ENCODE results near the gene ASCC3.

The ASCC3 gene

GRCh38 chr6:100740439-100740838 lies 140.7 kb downstream of the ASCC3 start:
- TF ChIP-seq GATA3 (IDR thresholded peaks at IDR 0.05; ENCODE audit: low read depth, low read length) (no peak), GATA2 (IDR thresholded peaks at IDR 0.05; ENCODE audit: low read depth, low read length) (no peak)

- TF ChIP-seq GATA2 (IDR thresholded peaks at IDR 0.05; ENCODE audit: low read depth, low read length) (no peak), GATA3 (IDR thresholded peaks at IDR 0.05; ENCODE audit: low read depth, low read length) (no peak)
Measured at GRCh38 chr6:100731411-100731810, 149.7 kb downstream of the ASCC3 start.

GRCh38 chr6:100730001-100730980 lies 150.8 kb downstream of the ASCC3 start:
- TF ChIP-seq GATA3 (IDR thresholded peaks at IDR 0.05; ENCODE audit: low read depth, low read length) (no peak), GATA2 (IDR thresholded peaks at IDR 0.05; ENCODE audit: low read depth, low read length) (no peak)

- TF ChIP-seq GATA3 (IDR thresholded peaks at IDR 0.05; ENCODE audit: low read depth, low read length) (no peak), GATA2 (IDR thresholded peaks at IDR 0.05; ENCODE audit: low read depth, low read length) (no peak)
Measured at GRCh38 chr6:100726666-100727065, 154.5 kb downstream of the ASCC3 start.

GRCh38 chr6:100724696-100725095 lies 156.4 kb downstream of the ASCC3 start:
- no peak for TF ChIP-seq GATA3 (IDR thresholded peaks at IDR 0.05; ENCODE audit: low read depth, low read length)
- no peak for TF ChIP-seq GATA2 (IDR thresholded peaks at IDR 0.05; ENCODE audit: low read depth, low read length)

GRCh38 chr6:100724222-100724621 lies 156.9 kb downstream of the ASCC3 start:
- TF ChIP-seq GATA3 (IDR thresholded peaks at IDR 0.05; ENCODE audit: low read depth, low read length) (no peak), GATA2 (IDR thresholded peaks at IDR 0.05; ENCODE audit: low read depth, low read length) (no peak)

- no peak for TF ChIP-seq GATA3 (IDR thresholded peaks at IDR 0.05; ENCODE audit: low read depth, low read length)
- TF ChIP-seq GATA2 (IDR thresholded peaks at IDR 0.05; ENCODE audit: low read depth, low read length): no peak
Measured at GRCh38 chr6:100721256-100721655, 159.9 kb downstream of the ASCC3 start.

- no peak for TF ChIP-seq GATA2 (IDR thresholded peaks at IDR 0.05; ENCODE audit: low read depth, low read length)
- TF ChIP-seq GATA3 (IDR thresholded peaks at IDR 0.05; ENCODE audit: low read depth, low read length): no peak
Measured at GRCh38 chr6:100719883-100720682, 161.0 kb downstream of the ASCC3 start.

- TF ChIP-seq GATA2 (IDR thresholded peaks at IDR 0.05; ENCODE audit: low read depth, low read length): no peak
- TF ChIP-seq GATA3 (IDR thresholded peaks at IDR 0.05; ENCODE audit: low read depth, low read length): no peak
Measured at GRCh38 chr6:100712997-100713396, 168.1 kb downstream of the ASCC3 start.

GRCh38 chr6:100706491-100706890 lies 174.6 kb downstream of the ASCC3 start:
- no peak for TF ChIP-seq GATA2 (IDR thresholded peaks at IDR 0.05; ENCODE audit: low read depth, low read length)
- TF ChIP-seq GATA3 (IDR thresholded peaks at IDR 0.05; ENCODE audit: low read depth, low read length): no peak

GRCh38 chr6:100704961-100705360 lies 176.2 kb downstream of the ASCC3 start:
- no peak for TF ChIP-seq GATA2 (IDR thresholded peaks at IDR 0.05; ENCODE audit: low read depth, low read length)
- TF ChIP-seq GATA3 (IDR thresholded peaks at IDR 0.05; ENCODE audit: low read depth, low read length): no peak

- no peak for TF ChIP-seq GATA2 (IDR thresholded peaks at IDR 0.05; ENCODE audit: low read depth, low read length)
- TF ChIP-seq GATA3 (IDR thresholded peaks at IDR 0.05; ENCODE audit: low read depth, low read length): no peak
Measured at GRCh38 chr6:100701728-100702127, 179.4 kb downstream of the ASCC3 start.

- no peak for TF ChIP-seq GATA2 (IDR thresholded peaks at IDR 0.05; ENCODE audit: low read depth, low read length)
- no peak for TF ChIP-seq GATA3 (IDR thresholded peaks at IDR 0.05; ENCODE audit: low read depth, low read length)
Measured at GRCh38 chr6:100700009-100700408, 181.1 kb downstream of the ASCC3 start.

- TF ChIP-seq GATA3 (IDR thresholded peaks at IDR 0.05; ENCODE audit: low read depth, low read length) (no peak), GATA2 (IDR thresholded peaks at IDR 0.05; ENCODE audit: low read depth, low read length) (no peak)
Measured at GRCh38 chr6:100695445-100695844, 185.7 kb downstream of the ASCC3 start.

Data from SH-SY5Y (cell line).